OCI-LY7 (cell line): Measurements from ENCODE around the gene CDYL. TPM values are rescaled to one million over a fixed set of nuclear protein-coding genes. Genes with fewer than 3 reads are reported as not detected.

Source experiments
- BruUV-seq: library from RNA; stranded (reverse); fragments of 400-500 nt; replicated peaks from 2 replicates; lab custom pipeline; 2021; lab: Mats Ljungman, UMichigan
- CTCF ChIA-PET: fragments of 300-600 bp; sonication (Branson Sonifier 250); formaldehyde crosslinking; loops from one replicate; lab custom pipeline; 2022; ENCODE audit warnings: antibody characterized with exemption; ENCODE audit not compliant: unreplicated experiment; lab: Charles Lee
- POLR2A ChIA-PET: fragments of 300-600 bp; sonication (Branson Sonifier 250); formaldehyde crosslinking; loops from one replicate; lab custom pipeline; 2022; ENCODE audit warnings: antibody characterized with exemption; lab: Charles Lee
- DNase-seq: peaks from one replicate; pipeline ENCODE4 v3.0.0-alpha.2; 2015; ENCODE audit warnings: low spot score
- H2AFZ ChIP-seq: fragments of 200-600 bp; sonication (generic), shearing (Covaris generic); 2 replicates; pipeline ENCODE4 v1.6.1; 2014; ENCODE audit warnings: mild to moderate bottlenecking, antibody characterized with exemption, low read length, moderate library complexity
- H3K27ac ChIP-seq: fragments of 200-600 bp; sonication (generic); 2 replicates; pipeline ENCODE4 v1.5.1; 2014; ENCODE audit warnings: mixed run types, low read depth, mild to moderate bottlenecking, moderate library complexity, low read length, inconsistent platforms; ENCODE audit not compliant: poor library complexity, severe bottlenecking
- H3K36me3 ChIP-seq: fragments of 200-600 bp; sonication (generic); 2 replicates; pipeline ENCODE4 v1.6.1; 2014; ENCODE audit warnings: mild to moderate bottlenecking, antibody characterized with exemption, low read length, moderate library complexity, mixed read lengths; ENCODE audit not compliant: insufficient read depth
- H3K4me1 ChIP-seq: fragments of 200-600 bp; sonication (generic); 2 replicates; pipeline ENCODE4 v1.5.1; 2014; ENCODE audit warnings: mild to moderate bottlenecking, low read length; ENCODE audit not compliant: insufficient read depth, poor library complexity, severe bottlenecking
- H3K4me2 ChIP-seq: fragments of 200-600 bp; sonication (generic); 2 replicates; pipeline ENCODE4 v1.6.1; 2014; ENCODE audit warnings: mild to moderate bottlenecking, low read length
- H3K4me3 ChIP-seq: fragments of 200-600 bp; sonication (generic); 2 replicates; pipeline ENCODE4 v1.5.1; 2014; ENCODE audit warnings: mild to moderate bottlenecking, low read depth, low read length; ENCODE audit not compliant: poor library complexity, severe bottlenecking
- H3K79me2 ChIP-seq: fragments of 200-600 bp; sonication (generic); 2 replicates; pipeline ENCODE4 v1.6.1; 2016; ENCODE audit warnings: low read depth, mild to moderate bottlenecking, low read length, moderate library complexity, mixed read lengths; ENCODE audit not compliant: insufficient read depth
- H3K9me2 ChIP-seq: fragments of 200-600 bp; sonication (generic); 2 replicates; pipeline ENCODE4 v1.6.1; 2016; ENCODE audit warnings: mild to moderate bottlenecking, low read length, mixed read lengths; ENCODE audit not compliant: insufficient read depth
- H3K9me3 ChIP-seq: fragments of 200-600 bp; sonication (generic); 2 replicates; pipeline ENCODE4 v1.6.1; 2014; ENCODE audit warnings: mild to moderate bottlenecking, mixed run types, low read length, mixed read lengths
- H4K20me1 ChIP-seq: fragments of 200-600 bp; sonication (generic); 2 replicates; pipeline ENCODE4 v1.6.1; 2014; ENCODE audit warnings: mild to moderate bottlenecking, antibody characterized with exemption, low read length, moderate library complexity, mixed read lengths; ENCODE audit not compliant: insufficient read depth
- CTCF ChIP-seq: fragments of 200-600 bp; sonication (generic); conservative IDR thresholded peaks from 2 replicates; pipeline ENCODE4 v1.5.1; 2014; ENCODE audit warnings: mild to moderate bottlenecking, antibody characterized with exemption, low read length, moderate library complexity, mixed read lengths
- EZH2phosphoT487 ChIP-seq: fragments of 200-600 bp; sonication (generic); IDR thresholded peaks from 2 replicates; pipeline ENCODE4 v1.6.1; 2018; ENCODE audit warnings: low read depth, borderline replicate concordance, mild to moderate bottlenecking, mixed run types, antibody characterized with exemption, low read length, moderate library complexity, mixed read lengths
- intact Hi-C: fragments of 100-400 bp; cut with micrococcal nuclease; formaldehyde crosslinking; loops from one replicate; pipeline ENCODE4 v1.10.0; 2022; ENCODE audit not compliant: unreplicated experiment
- total RNA-seq, 2 experiments: library from RNA; depleted of rRNA in 1 of 2; stranded (reverse); fragments of >200 nt in 1 of 2; shearing (Covaris generic) in 1 of 2; gene quantifications; 2 replicates each; pipeline ENCODE4 v1.2.3, GENCODE V29; 2014 to 2022

The CDYL gene
- total RNA-seq, 2 experiments from 2014 or later, result 33.6 to 76.4 TPM

- Histone ChIP-seq H2AFZ (no peak overlapping the region), H3K4me2 (no peak overlapping the region), H3K4me3 (no peak overlapping the region), H3K9me3 (no peaks in the 10 kb centered on the region), H3K9me2 (no peaks in the 10 kb centered on the region), H3K36me3 (no peaks in the 10 kb centered on the region), H3K27ac (no peak overlapping the region), H3K4me1 (no peaks in the 10 kb centered on the region), H3K79me2 (no peaks in the 10 kb centered on the region), H4K20me1 (no peaks in the 10 kb centered on the region)
- no peak for DNase-seq
- CTCF ChIA-PET, result no interaction called here
- intact Hi-C loops, result no loop called here
- no TSS peak for BruUV-seq
- TF ChIP-seq EZH2phosphoT487 (no peak), CTCF (no peak)
- POLR2A ChIA-PET, result no interaction called here
Measured at GRCh38 chr6:4970739-4971395, 194.7 kb downstream of the CDYL start.

- DNase-seq, result no peak
- BruUV-seq, result no TSS peak
- ChIA-PET POLR2A (no interaction called here), CTCF (no interaction called here)
- Histone ChIP-seq H3K4me1 (no peaks in the 10 kb centered on the region), H3K27ac (no peak overlapping the region), H3K79me2 (no peaks in the 10 kb centered on the region), H3K9me2 (no peaks in the 10 kb centered on the region), H2AFZ (no peak overlapping the region), H3K9me3 (no peaks in the 10 kb centered on the region), H4K20me1 (no peaks in the 10 kb centered on the region), H3K36me3 (no peaks in the 10 kb centered on the region), H3K4me2 (no peak overlapping the region), H3K4me3 (no peak overlapping the region)
- intact Hi-C loops, result no loop called here
- TF ChIP-seq CTCF, result no peak
- no peak for TF ChIP-seq EZH2phosphoT487
Measured at GRCh38 chr6:4971851-4972250, 195.6 kb downstream of the CDYL start.

- Histone ChIP-seq H3K4me1 (no peaks in the 10 kb centered on the region), H3K4me3 (no peak overlapping the region), H3K9me3 (no peaks in the 10 kb centered on the region), H3K4me2 (no peak overlapping the region), H3K79me2 (no peaks in the 10 kb centered on the region), H3K9me2 (no peaks in the 10 kb centered on the region), H4K20me1 (no peaks in the 10 kb centered on the region), H3K36me3 (no peaks in the 10 kb centered on the region), H2AFZ (no peak overlapping the region), H3K27ac (no peak overlapping the region)
- ChIA-PET CTCF (no interaction called here), POLR2A (no interaction called here)
- DNase-seq, result no peak
- TF ChIP-seq CTCF, result no peak
- TF ChIP-seq EZH2phosphoT487, result no peak
- no TSS peak for BruUV-seq
- intact Hi-C loops, result no loop called here
Measured at GRCh38 chr6:4972438-4972837, 196.2 kb downstream of the CDYL start.
